Activated naive CD8-positive, alpha-beta T cell treated with anti-CD3 and anti-CD28 coated beads for 36 hours (primary cell): Measurements from ENCODE around the gene ENKUR. TPM values are rescaled to one million over a fixed set of nuclear protein-coding genes. Genes with fewer than 3 reads are reported as not detected.

Experiments used
- DNase-seq: peaks from one replicate; pipeline ENCODE4 v3.0.0; 2021
- H3K27ac Mint-ChIP-seq: one replicate; pipeline ENCODE4 v1.8.0; 2022; ENCODE audit warnings: mild to moderate bottlenecking, moderate library complexity, mixed read lengths
- H3K27me3 Mint-ChIP-seq: one replicate; pipeline ENCODE4 v1.8.0; 2022; ENCODE audit warnings: mild to moderate bottlenecking, mixed read lengths
- H3K36me3 Mint-ChIP-seq: one replicate; pipeline ENCODE4 v1.8.0; 2021; ENCODE audit warnings: mild to moderate bottlenecking, mixed read lengths
- H3K4me1 Mint-ChIP-seq: one replicate; pipeline ENCODE4 v1.8.0; 2021; ENCODE audit warnings: mixed read lengths
- H3K4me3 Mint-ChIP-seq: one replicate; pipeline ENCODE4 v1.8.0; 2022; ENCODE audit warnings: mild to moderate bottlenecking, moderate library complexity, mixed read lengths
- H3K9me3 Mint-ChIP-seq: one replicate; pipeline ENCODE4 v1.8.0; 2022; ENCODE audit warnings: mixed read lengths
- total RNA-seq, 2 experiments: library from RNA; stranded (reverse); gene quantifications; one replicate each; pipeline ENCODE4 v1.2.3, GENCODE V29; 2021

Gene ENKUR
- total RNA-seq, 2 experiments from 2014 or later = not detected

DNA sequence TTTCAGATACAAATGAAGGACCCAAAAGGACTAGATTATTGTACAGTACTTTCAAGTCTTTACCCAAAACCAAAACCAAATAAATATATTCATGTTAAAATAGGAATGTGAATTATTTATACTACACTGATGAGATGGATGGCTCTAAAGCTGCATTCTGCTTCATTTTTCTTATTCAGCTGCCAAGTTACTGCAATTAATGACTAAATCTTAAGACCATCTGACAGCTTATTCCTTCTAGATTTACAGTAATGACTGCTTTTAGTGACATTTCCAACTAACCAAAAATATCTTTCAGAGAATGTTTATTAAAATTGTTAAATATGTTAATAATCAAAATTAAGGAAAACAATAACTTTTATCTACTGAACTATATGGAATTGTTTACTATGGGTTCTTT, 20.9 kb downstream of the ENKUR start:
- Mint-ChIP-seq H3K36me3 (no peaks in the 10 kb centered on the region), H3K4me1 (no peaks in the 10 kb centered on the region), H3K27me3 (no peaks in the 10 kb centered on the region), H3K27ac (no peak overlapping the region), H3K4me3 (no peak overlapping the region), H3K9me3 (peaks cover 4% of the 10 kb centered on the region)
- DNase-seq = no peak

DNA sequence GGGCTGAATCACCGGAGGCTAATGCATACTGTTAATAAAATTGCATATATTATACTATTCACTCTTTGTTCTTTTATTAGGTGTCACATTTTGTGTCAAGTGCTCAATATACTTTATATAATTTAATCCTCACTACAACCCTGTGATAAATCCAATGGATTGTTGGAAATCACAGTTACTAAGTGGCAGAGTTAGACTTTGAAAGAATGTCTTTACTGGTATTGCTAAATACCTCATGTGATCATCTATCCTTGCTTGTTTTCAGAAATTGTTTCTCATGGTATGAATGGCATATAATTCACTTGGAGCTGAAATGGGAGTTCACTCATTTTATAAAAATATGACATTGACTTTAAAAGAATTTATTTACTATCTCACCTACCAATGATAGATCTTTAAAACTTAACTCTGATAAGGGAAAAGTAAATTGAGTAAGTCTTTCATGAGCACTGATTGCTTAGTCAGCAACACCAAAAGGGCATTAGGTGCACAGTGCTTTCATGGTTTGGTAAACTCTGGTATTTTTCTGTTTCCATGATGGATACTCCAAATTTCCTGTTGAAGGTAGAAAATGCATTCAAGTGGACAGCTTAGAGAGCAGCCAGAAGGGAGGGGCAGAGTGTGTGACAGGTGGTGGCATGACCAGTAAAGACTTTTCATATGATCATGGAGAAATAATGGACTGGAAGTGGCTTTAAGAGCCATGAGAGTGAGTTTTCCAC, 22.6 kb downstream of the ENKUR start:
- no peak for DNase-seq
- Mint-ChIP-seq H3K27me3 (no peaks in the 10 kb centered on the region), H3K4me3 (no peak overlapping the region), H3K4me1 (no peaks in the 10 kb centered on the region), H3K27ac (no peak overlapping the region), H3K9me3 (no peaks in the 10 kb centered on the region), H3K36me3 (no peaks in the 10 kb centered on the region)

DNA sequence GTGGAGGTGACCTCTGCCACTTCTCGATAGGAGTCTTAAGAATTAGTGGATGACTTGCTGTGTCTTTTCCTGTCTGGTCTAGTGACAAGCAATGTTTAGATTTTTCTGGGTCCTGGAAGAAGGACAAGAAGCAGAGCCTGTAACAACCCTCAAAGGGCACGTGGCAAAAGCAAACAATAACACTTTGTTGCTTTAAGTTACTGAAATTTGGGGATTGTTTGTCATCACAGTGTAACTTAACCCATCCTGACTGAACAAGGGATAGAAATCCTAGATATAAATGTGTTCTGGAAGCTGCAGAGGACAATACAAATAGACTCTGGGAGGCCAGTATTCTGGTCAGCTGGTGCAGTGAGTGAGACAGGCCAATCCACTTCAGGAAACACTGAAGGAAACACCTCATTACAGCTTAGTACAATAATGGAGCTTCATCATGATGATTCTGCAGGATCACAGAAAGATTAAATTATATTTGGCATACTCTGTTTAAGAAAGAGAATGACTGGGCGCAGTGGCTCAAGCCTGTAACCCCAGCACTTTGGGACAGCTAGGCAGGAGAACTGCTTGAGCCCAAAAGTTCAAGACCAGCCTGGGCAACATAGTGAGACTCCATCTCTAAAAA, 23.3 kb downstream of the ENKUR start:
- H3K9me3 Mint-ChIP-seq = no peaks in the 10 kb centered on the region
- H3K36me3 Mint-ChIP-seq = no peaks in the 10 kb centered on the region
- H3K4me1 Mint-ChIP-seq = no peaks in the 10 kb centered on the region
- no peak overlapping the region for H3K27ac Mint-ChIP-seq
- DNase-seq = no peak
- H3K27me3 Mint-ChIP-seq = no peaks in the 10 kb centered on the region
- H3K4me3 Mint-ChIP-seq = no peak overlapping the region

DNA sequence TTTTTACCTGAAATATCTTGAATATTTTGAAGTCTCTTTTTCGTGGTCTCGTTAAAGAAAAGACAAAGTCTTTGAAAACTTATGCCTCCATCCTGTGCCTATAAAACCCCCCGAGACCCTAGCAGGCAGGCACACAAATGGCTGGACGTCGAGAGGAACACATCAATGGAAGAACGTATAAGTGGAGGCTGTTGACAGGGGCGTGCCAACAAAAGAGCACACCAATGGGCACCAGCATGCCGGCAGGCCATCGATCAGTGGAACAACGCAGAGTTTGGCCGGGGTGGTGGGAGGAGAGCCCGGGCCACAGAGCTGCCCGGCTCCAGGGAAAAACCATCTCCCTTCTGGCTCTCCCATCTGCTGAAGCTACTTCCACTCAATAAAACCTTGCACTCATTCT, 24.7 kb downstream of the ENKUR start:
- no peak overlapping the region for H3K27ac Mint-ChIP-seq

DNA sequence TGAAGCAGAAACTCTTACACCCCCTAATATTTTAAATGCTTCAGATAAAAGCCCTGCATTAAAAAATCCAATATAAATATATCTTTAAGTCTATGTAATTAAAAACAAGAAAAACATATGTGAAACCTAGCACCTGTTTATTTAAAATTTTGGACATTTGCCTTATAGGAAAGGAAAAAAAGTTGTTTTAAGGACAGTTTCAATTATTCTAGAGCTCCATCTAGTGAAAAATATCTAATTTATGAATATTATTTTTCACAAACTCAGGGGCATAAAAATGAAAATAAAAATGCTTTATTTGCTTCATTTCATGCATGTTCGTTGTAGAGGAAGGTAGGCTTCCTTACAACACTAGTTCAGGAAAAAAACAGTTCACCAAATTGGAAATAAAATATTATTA, 26.1 kb downstream of the ENKUR start:
- no peaks in the 10 kb centered on the region for H3K36me3 Mint-ChIP-seq
- no peaks in the 10 kb centered on the region for H3K9me3 Mint-ChIP-seq
- H3K27ac Mint-ChIP-seq = no peak overlapping the region
- H3K4me1 Mint-ChIP-seq = no peaks in the 10 kb centered on the region
- H3K4me3 Mint-ChIP-seq = no peak overlapping the region
- DNase-seq = no peak
- H3K27me3 Mint-ChIP-seq = no peaks in the 10 kb centered on the region

More for the DNA sequence above, 24.7 kb downstream of the ENKUR start:
- H3K9me3 Mint-ChIP-seq = no peaks in the 10 kb centered on the region
- H3K4me3 Mint-ChIP-seq = no peak overlapping the region
- DNase-seq = no peak
- H3K4me1 Mint-ChIP-seq = no peaks in the 10 kb centered on the region
- H3K27me3 Mint-ChIP-seq = no peaks in the 10 kb centered on the region
- H3K36me3 Mint-ChIP-seq = no peaks in the 10 kb centered on the region

DNA sequence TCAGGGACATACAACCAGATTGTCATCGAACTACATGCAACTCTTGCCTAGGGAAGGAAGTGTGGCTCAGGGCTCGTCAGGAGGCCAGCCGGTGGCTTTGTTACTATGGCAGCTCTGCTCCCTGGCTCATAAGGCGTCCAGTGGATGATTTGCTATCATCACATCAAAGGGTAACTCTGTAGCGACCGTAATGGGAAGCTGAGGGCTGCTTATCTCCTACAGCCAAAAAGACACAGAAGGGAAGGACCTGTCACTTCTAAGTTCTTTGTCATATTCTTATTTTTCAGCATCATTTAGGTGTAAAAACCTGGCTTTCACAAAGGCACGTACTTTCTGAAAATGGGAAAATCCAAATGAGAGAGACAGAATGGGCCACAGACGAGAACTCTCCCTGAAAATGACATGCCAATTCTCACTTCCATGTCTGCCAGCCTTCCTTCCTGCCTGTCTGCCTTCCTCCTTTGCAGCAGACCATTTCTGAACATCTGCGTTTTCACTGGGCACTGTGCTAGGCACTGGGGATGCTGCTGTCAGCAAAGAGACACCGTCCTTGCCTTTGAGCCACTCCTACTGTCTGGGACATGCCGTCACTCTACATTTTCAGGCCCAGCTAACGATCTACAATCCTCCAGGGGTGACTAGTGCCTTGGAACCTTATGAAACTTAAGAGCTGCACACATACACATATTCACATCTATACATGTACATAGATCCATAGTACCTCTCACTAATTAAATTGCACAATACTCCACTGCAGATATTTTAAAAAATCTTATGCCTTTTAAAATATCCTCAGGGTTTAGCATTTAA, 26.9 kb downstream of the ENKUR start:
- H3K27ac Mint-ChIP-seq = no peak overlapping the region
- H3K36me3 Mint-ChIP-seq = no peaks in the 10 kb centered on the region
- H3K4me1 Mint-ChIP-seq = no peaks in the 10 kb centered on the region
- H3K4me3 Mint-ChIP-seq = no peak overlapping the region
- no peaks in the 10 kb centered on the region for H3K9me3 Mint-ChIP-seq
- DNase-seq = no peak
- no peaks in the 10 kb centered on the region for H3K27me3 Mint-ChIP-seq

DNA sequence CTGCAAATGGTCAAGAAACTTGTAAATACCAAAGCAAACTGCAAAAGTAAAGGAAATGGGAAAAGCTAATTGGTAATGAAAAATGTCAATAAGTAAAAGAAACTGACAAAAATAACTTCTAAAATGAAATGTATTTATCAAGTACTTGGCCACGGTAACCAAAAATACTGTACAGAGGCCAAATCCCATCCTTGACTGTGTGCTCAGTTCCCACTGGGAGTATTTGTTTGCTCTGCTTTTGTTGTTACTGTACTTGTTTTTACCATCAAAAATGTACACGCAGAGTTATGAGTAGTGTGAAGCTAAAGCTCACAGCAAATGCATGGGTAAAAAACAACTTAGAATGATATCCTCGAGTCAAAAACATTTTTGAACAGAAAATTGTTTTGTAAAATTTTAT, 31.1 kb downstream of the ENKUR start:
- DNase-seq = no peak
- H3K27me3 Mint-ChIP-seq = no peaks in the 10 kb centered on the region
- H3K4me1 Mint-ChIP-seq = peaks cover 13% of the 10 kb centered on the region
- no peaks in the 10 kb centered on the region for H3K9me3 Mint-ChIP-seq
- H3K4me3 Mint-ChIP-seq = no peak overlapping the region
- no peaks in the 10 kb centered on the region for H3K36me3 Mint-ChIP-seq
- H3K27ac Mint-ChIP-seq = no peak overlapping the region

DNA sequence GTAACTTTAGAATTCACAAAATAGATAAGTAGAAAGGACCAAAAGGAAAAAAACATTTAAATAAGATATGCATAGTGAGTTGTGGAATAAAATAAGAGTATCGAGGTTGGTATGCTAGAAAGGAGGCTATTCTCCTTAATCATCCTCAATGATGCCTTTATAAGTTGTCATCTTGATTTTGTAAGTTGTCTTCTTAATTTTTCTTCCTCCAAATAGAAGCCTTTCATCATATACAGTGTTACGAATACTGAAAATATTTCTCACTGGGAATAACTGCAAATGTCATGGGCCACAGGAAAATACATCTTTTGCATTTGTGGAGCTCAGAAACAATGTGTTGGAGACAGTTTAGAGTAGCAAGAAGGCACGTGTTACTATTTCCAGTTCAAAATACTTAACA, 32.0 kb downstream of the ENKUR start:
- Mint-ChIP-seq H3K4me3 (no peak overlapping the region), H3K9me3 (no peaks in the 10 kb centered on the region), H3K27me3 (no peaks in the 10 kb centered on the region), H3K36me3 (no peaks in the 10 kb centered on the region), H3K27ac (no peak overlapping the region), H3K4me1 (peaks cover 13% of the 10 kb centered on the region)
- no peak for DNase-seq

DNA sequence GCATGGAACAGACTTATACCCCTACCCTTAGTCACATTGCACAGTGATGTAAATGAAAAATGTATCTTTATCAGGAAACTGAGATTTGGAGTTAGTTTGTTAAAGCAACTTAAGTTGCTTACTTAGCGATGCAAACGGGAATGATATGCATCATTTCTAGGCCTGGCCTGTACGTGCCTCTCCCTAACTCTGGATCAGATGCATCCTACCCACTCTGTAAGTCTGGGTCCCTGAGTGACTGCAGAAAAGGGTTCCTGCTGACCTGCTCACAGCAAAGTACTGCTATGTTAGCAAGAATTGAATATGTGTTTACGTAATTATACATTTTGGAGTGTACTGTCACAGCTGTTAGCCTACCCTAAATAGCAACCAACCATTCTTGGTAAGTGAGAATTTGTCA, 32.8 kb downstream of the ENKUR start:
- Mint-ChIP-seq H3K9me3 (no peaks in the 10 kb centered on the region), H3K27me3 (no peaks in the 10 kb centered on the region), H3K36me3 (no peaks in the 10 kb centered on the region), H3K27ac (no peak overlapping the region), H3K4me3 (no peak overlapping the region), H3K4me1 (peaks cover 16% of the 10 kb centered on the region)
- no peak for DNase-seq

DNA sequence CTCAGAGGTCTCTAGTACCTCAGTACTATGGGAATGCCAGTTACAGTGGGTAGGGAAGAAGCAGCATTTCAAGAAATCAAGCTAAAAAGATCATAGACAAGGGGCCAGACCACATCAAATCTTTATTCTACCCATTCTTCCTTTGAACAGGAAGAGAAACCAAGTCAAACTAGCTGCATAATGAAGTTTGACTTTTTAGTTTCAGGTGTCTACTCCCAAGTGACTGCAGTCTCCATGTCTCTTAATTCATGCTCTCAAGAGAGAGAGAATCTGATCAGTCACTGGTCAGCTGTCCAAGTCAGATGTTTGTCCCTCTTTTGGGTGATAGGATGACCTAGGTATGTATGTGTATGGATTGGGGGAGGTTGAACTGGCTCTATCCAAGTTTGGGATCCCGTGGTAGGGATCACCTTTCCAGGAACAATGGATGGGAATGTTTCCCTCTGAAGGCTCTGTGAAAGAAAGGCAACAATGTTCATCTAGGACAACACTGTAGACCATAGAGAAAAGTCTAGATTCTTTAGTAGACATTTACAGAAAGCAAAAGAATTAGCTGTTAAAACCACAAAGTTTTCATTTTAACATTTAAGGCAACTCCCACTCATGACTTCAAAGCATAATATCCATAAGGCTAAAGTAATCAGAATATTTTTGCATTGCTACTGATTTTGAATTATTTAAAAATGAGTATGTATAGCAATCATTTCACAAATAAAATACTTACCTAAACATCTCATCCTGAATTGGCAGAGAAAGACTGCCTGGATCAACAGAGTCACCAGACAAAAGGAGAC, 33.4 kb downstream of the ENKUR start:
- H3K9me3 Mint-ChIP-seq = no peaks in the 10 kb centered on the region
- no peak overlapping the region for H3K4me3 Mint-ChIP-seq
- H3K27ac Mint-ChIP-seq = no peak overlapping the region
- no peaks in the 10 kb centered on the region for H3K27me3 Mint-ChIP-seq
- H3K4me1 Mint-ChIP-seq = peaks cover 17% of the 10 kb centered on the region
- no peaks in the 10 kb centered on the region for H3K36me3 Mint-ChIP-seq
- no peak for DNase-seq

DNA sequence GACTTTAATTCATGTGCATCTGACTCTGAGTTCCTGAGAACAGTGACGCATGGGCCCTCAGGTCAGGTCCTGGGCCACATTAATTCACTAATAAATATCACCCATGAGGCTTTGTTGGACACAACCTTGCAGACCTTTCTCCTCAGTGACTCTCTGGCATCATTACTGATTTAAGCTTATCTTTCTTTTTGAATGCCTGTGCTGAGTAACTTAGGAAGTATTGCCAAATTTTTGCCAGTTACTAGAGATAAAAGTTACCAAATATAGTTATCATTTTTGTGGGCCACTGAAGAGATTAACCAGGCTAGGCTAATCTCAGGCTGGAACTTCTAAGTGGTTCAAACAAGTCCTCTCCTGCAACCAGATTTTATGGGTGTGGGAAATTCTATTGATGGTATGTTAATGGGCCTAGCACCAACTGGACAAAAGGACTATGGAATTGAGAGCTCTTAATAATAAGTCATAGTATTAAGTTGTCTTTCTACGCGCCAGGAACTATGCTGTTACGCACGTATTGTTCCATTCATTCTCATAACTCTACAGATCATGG, 34.7 kb downstream of the ENKUR start:
- no peak overlapping the region for H3K4me3 Mint-ChIP-seq
- peaks cover 17% of the 10 kb centered on the region for H3K4me1 Mint-ChIP-seq
- H3K27me3 Mint-ChIP-seq = no peaks in the 10 kb centered on the region
- DNase-seq = no peak
- no peaks in the 10 kb centered on the region for H3K9me3 Mint-ChIP-seq
- H3K27ac Mint-ChIP-seq = no peak overlapping the region
- no peaks in the 10 kb centered on the region for H3K36me3 Mint-ChIP-seq

DNA sequence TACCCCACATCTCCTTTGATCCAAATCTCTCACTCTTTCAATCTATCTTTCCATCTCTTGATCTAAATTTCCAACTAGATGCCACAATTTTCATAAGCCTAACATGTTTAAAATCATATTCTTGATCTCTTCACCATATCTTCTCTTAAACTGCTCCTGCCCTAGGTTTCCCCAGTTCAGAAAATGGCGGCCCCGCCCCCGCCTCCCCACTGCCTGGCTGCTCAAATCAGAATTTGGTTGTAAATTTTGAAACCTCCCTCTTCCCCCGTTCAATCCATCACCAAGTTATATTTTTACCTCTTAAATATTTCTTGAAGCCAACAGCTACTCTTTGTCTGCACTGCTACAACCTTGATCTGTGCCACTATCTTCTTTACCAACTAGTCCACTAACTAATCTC, 36.3 kb downstream of the ENKUR start:
- Mint-ChIP-seq H3K4me3 (no peak overlapping the region), H3K27ac (no peak overlapping the region), H3K9me3 (no peaks in the 10 kb centered on the region)

DNA sequence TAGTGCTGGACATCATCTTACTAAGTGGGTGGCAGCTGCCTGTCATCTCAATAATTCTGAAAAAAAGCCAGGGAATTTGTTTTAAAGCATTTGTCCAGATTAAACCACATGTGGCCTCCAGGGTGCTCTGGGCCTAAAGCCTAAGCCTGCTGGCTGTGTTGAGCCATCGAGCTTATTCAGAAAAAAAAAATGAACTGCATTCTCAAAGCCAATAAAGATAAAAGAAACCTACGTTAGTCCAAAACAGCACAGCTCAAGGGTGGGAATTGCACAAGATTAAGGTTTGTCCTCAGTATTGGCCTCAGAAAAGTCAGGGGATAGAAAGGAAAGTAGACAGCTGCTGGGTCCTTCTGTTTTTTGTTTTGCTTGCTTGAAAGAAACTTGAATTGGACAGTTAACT, 41.0 kb downstream of the ENKUR start:
- Mint-ChIP-seq H3K4me1 (peaks cover 7% of the 10 kb centered on the region), H3K27me3 (no peaks in the 10 kb centered on the region), H3K27ac (no peak overlapping the region), H3K9me3 (no peaks in the 10 kb centered on the region), H3K36me3 (no peaks in the 10 kb centered on the region), H3K4me3 (no peak overlapping the region)
- no peak for DNase-seq

More for the DNA sequence above, 36.3 kb downstream of the ENKUR start:
- H3K4me1 Mint-ChIP-seq = peaks cover 17% of the 10 kb centered on the region
- H3K27me3 Mint-ChIP-seq = no peaks in the 10 kb centered on the region
- H3K36me3 Mint-ChIP-seq = no peaks in the 10 kb centered on the region
- DNase-seq = no peak

DNA sequence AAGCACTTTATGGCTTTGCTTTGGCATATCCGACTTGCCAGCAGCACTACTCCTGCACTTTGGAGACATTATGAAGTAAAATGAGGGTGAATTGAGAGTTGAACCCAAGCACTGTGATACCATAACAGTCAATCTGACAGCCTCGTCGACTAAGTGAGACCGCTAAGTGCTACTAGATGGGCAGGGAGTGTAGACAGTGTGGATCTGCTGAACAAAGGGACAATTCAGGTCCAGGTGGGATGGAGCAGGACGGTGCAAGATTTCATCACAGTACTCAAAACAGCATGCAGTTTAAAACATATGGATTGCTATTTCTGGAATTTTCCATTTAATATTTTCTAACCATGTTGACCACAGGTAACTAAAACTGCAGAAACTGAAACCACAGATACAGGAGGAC, 42.8 kb downstream of the ENKUR start:
- H3K36me3 Mint-ChIP-seq = no peaks in the 10 kb centered on the region
- DNase-seq = no peak
- no peaks in the 10 kb centered on the region for H3K9me3 Mint-ChIP-seq
- H3K27ac Mint-ChIP-seq = no peak overlapping the region
- H3K4me3 Mint-ChIP-seq = no peak overlapping the region
- peaks cover 5% of the 10 kb centered on the region for H3K4me1 Mint-ChIP-seq
- no peaks in the 10 kb centered on the region for H3K27me3 Mint-ChIP-seq

DNA sequence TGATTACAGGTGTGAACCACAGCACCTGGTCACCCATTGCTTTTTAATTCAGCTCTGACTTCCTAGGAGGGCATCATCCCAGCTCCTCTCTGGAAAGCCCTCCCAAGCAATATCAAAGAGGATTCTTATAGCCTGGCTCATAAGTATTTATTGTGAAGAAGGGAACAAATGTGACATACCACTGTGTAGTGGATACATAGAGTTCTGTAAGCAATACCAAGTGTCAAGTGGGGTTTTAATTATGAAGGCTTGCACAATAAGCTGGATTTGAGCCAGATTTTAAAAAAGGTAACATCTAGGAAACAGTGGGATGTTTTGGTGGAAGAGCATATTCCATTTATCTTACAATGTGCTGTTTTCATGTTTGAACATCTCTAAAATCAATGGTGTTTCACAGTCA, 44.6 kb downstream of the ENKUR start:
- peaks cover 3% of the 10 kb centered on the region for H3K4me1 Mint-ChIP-seq
- H3K9me3 Mint-ChIP-seq = no peaks in the 10 kb centered on the region
- H3K4me3 Mint-ChIP-seq = no peak overlapping the region
- DNase-seq = no peak
- H3K27me3 Mint-ChIP-seq = no peaks in the 10 kb centered on the region
- H3K27ac Mint-ChIP-seq = no peak overlapping the region
- H3K36me3 Mint-ChIP-seq = no peaks in the 10 kb centered on the region
